Mesothelial cell of epicardium (in vitro differentiated cells): ENCODE measurements around the gene HSD3B2. TPM values are rescaled to one million over a fixed set of nuclear protein-coding genes. Genes with fewer than 3 reads are reported as not detected.

Source experiments
- DNase-seq, 2 experiments: peaks; one replicate each; pipeline ENCODE4 v3.0.0; 2021; ENCODE audit warnings: low spot score in 2 of 2; ENCODE audit not compliant: unreplicated experiment in 2 of 2
- H3K27ac Mint-ChIP-seq: 2 replicates; pipeline ENCODE4 v1.8.0; 2021; ENCODE audit warnings: mixed read lengths
- H3K27me3 Mint-ChIP-seq: 2 replicates; pipeline ENCODE4 v1.8.0; 2021; ENCODE audit warnings: low read depth, mixed read lengths
- H3K36me3 Mint-ChIP-seq: 2 replicates; pipeline ENCODE4 v1.8.0; 2021; ENCODE audit warnings: mixed read lengths
- H3K4me1 Mint-ChIP-seq: 2 replicates; pipeline ENCODE4 v1.8.0; 2021; ENCODE audit warnings: mixed read lengths
- H3K4me3 Mint-ChIP-seq: 2 replicates; pipeline ENCODE4 v1.8.0; 2021; ENCODE audit warnings: mild to moderate bottlenecking, moderate library complexity, mixed read lengths
- H3K9me3 Mint-ChIP-seq: 2 replicates; pipeline ENCODE4 v1.8.0; 2021; ENCODE audit warnings: mixed read lengths
- CTCF ChIP-seq: fragments of 200-600 bp; sonication (generic); IDR thresholded peaks from one replicate; pipeline ENCODE4 v1.5.0; 2021; ENCODE audit warnings: antibody characterized with exemption; ENCODE audit not compliant: unreplicated experiment
- total RNA-seq: library from RNA; stranded (reverse); gene quantifications from 3 replicates; pipeline ENCODE4 v1.2.1, GENCODE V29; 2021

Gene HSD3B2
- total RNA-seq, 1 donor from 2014 or later = 0.29 TPM

- Mint-ChIP-seq H3K4me3 (no peak overlapping the region), H3K4me1 (no peaks in the 10 kb centered on the region), H3K27ac (no peak overlapping the region), H3K36me3 (no peaks in the 10 kb centered on the region), H3K27me3 (peaks cover 14% of the 10 kb centered on the region), H3K9me3 (no peaks in the 10 kb centered on the region)
- no peak for TF ChIP-seq CTCF
- no peak for DNase-seq
Observed at GRCh38 chr1:119442756-119443155, 27.8 kb downstream of the HSD3B2 start.

- no peaks in the 10 kb centered on the region for H3K36me3 Mint-ChIP-seq
- H3K9me3 Mint-ChIP-seq = no peaks in the 10 kb centered on the region
- no peaks in the 10 kb centered on the region for H3K4me1 Mint-ChIP-seq
- DNase-seq = no peak
- peaks cover 6% of the 10 kb centered on the region for H3K27me3 Mint-ChIP-seq
- no peak overlapping the region for H3K27ac Mint-ChIP-seq
- TF ChIP-seq CTCF = no peak
- no peak overlapping the region for H3K4me3 Mint-ChIP-seq
Observed at GRCh38 chr1:119446321-119446720, 31.4 kb downstream of the HSD3B2 start.

- H3K4me3 Mint-ChIP-seq = no peak overlapping the region
- no peaks in the 10 kb centered on the region for H3K4me1 Mint-ChIP-seq
- H3K36me3 Mint-ChIP-seq = no peaks in the 10 kb centered on the region
- no peak for DNase-seq
- H3K9me3 Mint-ChIP-seq = no peaks in the 10 kb centered on the region
- H3K27me3 Mint-ChIP-seq = peaks cover 5% of the 10 kb centered on the region
- H3K27ac Mint-ChIP-seq = no peak overlapping the region
- no peak for TF ChIP-seq CTCF
Observed at GRCh38 chr1:119447344-119448126, 32.6 kb downstream of the HSD3B2 start.

- Mint-ChIP-seq H3K4me1 (no peaks in the 10 kb centered on the region), H3K36me3 (no peaks in the 10 kb centered on the region), H3K27ac (no peak overlapping the region), H3K4me3 (no peak overlapping the region), H3K27me3 (peaks cover 2% of the 10 kb centered on the region), H3K9me3 (no peaks in the 10 kb centered on the region)
- no peak for DNase-seq
- no peak for TF ChIP-seq CTCF
Observed at GRCh38 chr1:119448127-119448511, 33.2 kb downstream of the HSD3B2 start.

- H3K9me3 Mint-ChIP-seq = no peaks in the 10 kb centered on the region
- no peak for DNase-seq
- no peak for TF ChIP-seq CTCF
- no peaks in the 10 kb centered on the region for H3K36me3 Mint-ChIP-seq
- no peak overlapping the region for H3K4me3 Mint-ChIP-seq
- no peaks in the 10 kb centered on the region for H3K4me1 Mint-ChIP-seq
- H3K27ac Mint-ChIP-seq = no peak overlapping the region
- H3K27me3 Mint-ChIP-seq = peaks cover 2% of the 10 kb centered on the region
Observed at GRCh38 chr1:119449971-119450370, 35.0 kb downstream of the HSD3B2 start.
